Ramos (cell line): ENCODE data around the gene ARHGEF38.

ENCODE experiments used
- in situ Hi-C: fragments of 300-500 bp; cut with MboI; formaldehyde crosslinking; loops from one replicate; pipeline ENCODE4 v1.14.3; 2022; ENCODE audit warnings: low sequenced_read_pairs; ENCODE audit not compliant: unreplicated experiment

Gene ARHGEF38

DNA sequence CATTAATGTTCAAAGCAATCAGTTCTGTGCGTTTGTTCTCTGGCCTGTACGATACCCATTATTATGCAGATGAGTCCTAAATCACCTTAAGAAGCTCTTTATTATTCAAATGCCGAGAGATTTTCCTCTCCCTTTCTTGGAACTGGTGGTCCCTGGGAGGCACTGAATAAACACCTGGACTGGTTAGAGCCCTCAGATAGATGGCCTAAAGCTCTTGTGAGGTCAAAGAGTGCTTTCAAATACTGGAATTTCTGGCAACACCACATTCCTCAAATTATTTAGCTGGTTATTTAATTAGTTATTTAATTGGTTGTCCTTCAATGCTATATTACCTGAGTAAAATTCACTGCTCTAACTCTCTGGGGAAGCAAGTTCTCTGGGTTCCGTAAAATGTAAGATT, 3.0 kb downstream of the ARHGEF38 start:
- in situ Hi-C loops: no loop called here

GRCh38 chr4:105556206-105556605, 3.8 kb downstream of the ARHGEF38 start:
- in situ Hi-C loops: no loop called here

DNA sequence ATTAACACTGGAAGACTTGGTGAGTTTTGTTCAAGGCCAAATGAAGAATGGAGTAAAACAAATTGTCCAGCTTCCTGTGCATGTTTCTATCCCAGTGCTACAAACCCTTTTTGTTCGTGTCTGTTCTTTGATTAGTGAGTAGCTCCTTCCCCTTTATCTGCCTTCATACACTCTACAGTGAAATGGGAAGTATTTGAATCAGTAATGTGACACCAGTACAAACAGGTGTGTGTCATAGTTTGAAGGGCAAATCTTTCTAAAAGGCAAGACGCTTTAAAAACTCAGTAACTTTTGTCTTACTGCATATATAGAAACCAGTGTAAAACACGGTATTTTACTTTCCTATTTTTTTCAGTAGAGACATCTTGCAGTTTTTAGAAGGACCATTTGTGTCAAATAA, 5.9 kb downstream of the ARHGEF38 start:
- in situ Hi-C loops: no loop called here

DNA sequence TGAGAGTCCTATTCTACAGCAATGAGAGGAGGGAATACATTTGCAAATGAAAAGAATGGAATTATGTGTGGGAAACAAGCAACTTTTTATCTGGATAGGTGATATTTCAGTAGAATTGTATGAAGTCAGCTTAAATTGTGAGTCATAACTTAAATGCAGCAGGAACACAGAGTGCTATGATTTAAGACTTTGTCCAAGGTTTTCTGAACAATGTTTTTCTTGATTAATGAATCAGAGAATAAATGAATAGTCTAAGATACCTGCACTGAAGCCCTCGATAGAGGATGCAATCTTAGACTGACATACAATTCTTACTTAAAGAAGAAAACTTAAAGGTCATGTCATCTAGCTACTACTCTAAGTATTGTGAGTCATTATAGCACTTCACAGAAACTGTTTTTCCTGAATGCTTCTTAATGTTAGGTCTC, 8.0 kb downstream of the ARHGEF38 start:
- in situ Hi-C loops: no loop called here

DNA sequence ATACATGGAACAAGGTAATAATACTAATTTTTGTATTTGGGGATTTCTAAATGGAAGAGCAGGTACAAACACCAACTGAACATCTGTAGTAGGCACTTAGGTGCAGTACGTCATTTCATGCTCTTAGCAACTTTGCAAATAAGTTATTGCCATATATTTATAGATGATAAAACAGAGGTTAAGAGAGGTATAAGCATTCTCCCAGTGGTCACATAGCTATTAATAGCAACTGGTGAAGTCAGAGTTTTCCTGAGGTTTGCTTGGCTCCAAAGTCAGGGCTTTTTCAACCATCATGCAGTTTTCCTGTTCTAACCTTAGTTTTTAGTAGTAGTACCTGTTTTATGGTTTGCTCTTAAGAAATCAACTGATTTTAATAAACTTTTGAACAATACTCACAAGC, 10.9 kb downstream of the ARHGEF38 start:
- in situ Hi-C loops: no loop called here

DNA sequence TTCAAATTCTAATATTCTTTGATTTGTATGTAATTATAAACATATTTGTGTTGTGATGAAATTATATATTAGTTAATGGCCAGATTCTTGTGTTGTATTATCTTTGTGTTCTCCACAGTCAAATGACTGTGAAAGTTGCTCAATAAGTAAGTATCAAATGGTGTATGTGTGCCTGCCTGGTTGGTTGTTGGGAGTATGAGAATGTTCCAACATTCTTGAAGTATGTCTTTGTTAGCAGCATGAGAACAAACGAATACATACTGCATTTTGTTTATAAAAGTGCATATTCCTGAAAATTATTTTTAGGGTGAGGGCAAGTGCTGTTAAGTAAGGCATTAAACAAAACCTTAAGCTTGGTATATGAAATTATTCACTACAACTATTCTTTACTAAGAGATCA, 16.2 kb downstream of the ARHGEF38 start:
- in situ Hi-C loops: no loop called here

DNA sequence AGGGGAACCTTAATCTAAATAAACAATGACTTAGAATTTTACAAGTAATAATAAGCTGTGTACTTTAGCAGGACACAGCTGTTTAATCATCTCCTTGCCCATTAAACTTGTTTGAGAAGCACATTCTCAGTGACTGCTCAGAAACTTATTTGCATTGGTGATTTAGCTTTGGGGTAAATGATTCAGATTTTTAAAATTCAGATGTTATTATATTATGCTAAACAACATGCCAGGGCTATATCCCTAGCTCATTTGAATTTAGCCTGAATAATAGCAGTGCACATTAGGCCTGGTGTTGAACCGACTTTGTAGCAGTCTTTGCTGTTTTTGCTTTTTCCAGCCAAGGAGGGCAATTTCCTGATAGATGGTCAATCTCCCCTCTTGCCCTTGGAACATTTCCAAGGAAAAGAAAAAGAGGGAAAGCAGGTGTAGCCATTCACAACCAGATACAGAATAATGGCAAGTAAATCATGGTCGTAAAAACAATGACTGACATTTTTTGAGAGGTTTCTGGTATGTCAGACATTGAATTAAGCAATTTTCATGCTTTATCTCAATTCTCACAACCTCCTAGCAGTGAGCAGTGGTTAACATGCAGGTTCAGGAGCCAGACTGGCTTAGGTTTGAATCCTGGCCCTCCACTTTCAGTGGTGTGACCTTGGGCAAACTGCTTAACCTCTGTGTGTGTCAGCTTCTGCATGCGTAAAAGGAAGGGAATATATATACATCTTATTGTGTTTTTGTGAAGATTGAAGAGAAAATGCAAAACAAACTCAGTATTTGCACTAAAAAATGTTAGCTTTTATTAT, 16.8 kb downstream of the ARHGEF38 start:
- in situ Hi-C loops: no loop called here

DNA sequence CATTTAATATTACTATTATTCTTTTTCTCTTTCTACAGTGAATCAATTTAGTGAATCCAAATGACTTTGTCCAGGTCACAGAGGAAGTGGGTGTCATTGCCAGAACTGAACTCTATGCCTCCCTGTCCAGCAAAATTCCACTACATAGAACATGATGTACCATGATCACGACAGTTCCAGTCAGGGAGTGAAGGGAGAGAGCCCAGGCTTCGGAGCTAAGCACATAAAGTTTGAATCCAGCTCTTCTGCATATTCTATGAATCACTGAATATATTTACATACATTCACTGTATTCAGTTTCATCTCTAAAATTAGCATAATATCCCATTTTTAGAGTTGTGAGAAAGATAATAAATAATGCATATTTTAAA, 17.4 kb downstream of the ARHGEF38 start:
- in situ Hi-C loops: no loop called here

DNA sequence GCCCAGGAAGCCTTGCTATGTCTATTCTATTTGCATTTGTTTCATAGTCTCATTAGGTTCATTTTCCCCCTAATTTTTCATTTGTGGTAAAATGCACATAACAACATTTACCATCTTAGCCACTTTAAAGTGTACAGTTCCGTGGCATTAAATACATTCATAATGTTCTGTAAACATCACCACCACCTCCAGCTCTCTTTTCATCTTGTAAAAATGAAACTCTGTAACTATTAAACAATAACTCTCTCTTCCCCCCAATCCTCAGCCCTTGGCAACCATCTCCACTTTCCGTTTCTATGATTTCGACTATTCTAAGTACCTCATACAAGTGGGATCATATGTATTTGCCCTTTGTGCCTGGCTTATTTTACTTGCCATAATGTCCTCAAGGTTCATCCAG, 19.9 kb downstream of the ARHGEF38 start:
- in situ Hi-C loops: no loop called here

GRCh38 chr4:105586638-105587328, 34.4 kb downstream of the ARHGEF38 start:
- in situ Hi-C loops: no loop called here

GRCh38 chr4:105587841-105588240, 35.4 kb downstream of the ARHGEF38 start:
- in situ Hi-C loops: no loop called here

DNA sequence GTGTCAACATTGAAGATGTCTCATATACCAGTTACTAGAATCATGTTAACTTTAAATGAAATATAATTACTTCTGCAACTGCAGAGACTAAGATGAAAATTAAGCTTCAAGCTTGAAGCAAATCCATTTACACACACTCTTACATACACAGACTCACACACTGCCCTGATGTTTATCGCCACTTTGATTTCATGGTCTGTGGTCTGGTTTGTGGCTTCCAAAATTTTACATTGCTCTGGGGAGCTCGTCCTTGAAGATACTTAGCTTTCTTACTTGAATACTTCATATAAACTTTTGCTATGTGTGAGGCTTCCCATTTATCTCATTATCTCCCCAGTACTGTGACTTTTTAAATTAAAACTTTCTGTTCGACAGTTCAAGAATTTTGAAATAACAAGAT, 35.8 kb downstream of the ARHGEF38 start:
- in situ Hi-C loops: no loop called here

- in situ Hi-C loops: no loop called here
Measured at GRCh38 chr4:105591573-105591972, 39.2 kb downstream of the ARHGEF38 start.

DNA sequence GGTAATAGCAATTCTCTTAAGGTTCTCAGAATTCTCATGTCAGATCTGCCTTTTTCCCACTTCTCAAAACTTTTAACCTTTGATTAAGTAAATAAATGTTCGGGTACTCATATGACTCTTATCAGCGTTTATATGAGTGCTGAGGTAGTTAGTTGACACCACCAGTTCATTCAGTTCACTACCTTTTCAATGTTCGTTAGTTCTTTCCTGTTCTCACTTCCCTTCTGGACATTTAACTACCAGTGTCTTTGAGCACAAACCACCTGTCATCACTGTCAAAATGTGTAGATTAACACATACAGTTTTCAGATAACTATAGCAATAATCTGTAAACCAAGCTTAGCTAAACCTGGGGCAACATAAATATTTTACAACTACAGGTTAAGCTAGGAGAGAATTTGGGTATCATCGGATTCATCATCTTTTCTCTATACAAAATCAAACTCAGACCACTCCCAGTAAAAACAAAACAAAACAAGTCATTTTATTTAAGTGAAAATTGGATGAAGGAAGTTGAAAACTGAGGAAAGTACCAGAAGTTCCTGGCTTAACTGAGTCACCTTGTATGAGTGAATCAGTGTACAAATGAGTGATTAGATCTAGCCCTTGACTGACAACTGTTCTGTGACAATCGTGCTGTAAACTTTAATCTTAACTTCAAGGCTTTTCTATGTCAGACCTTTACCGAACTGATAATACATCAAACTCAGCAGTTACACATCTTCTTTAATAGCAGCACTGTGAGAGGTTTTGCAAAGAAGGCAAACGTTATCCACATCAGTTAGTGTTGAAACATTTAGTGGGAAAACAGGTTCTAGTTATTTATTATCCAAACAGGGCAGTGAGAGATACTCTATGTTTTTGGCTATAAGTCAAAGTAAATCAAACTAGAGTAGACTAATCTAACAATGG, 41.9 kb downstream of the ARHGEF38 start:
- in situ Hi-C loops: no loop called here

DNA sequence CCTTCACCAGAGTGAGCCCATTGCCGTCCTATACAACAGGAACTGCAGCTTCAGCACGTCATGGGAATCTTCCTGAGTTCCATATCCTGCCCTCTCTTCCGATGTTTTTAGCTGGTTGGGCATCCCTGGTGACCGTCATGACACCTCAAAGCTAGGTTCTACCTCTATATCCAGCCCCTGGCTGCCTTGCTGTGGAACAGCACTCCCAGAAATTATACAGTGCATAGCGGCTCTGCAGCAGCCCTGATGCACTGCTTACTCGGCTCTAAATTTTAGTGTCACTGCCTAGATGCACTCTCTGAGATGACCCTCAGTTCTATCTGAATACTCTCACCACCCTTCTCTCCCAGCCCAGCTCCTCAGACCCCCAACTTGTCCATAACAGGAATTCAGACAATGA, 44.3 kb downstream of the ARHGEF38 start:
- in situ Hi-C loops: no loop called here

DNA sequence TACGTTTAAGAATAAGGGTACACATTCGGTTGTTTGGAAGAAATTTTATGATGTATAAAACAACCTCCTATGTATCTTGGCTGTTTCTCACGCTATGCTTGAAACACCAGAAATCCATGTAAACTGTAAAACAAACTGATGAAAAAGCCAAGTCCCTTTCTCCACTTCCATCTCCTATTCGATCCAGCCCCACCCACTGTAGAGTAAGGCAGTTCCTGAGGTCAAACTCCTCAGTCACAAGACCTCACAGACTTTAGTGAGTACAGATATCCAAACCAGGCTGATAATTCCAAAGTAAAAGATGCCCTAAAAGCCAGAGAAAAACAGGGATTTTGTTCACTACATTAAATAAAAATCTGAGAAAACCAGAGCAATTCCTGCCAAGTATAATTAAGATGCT, 45.6 kb downstream of the ARHGEF38 start:
- in situ Hi-C loops: no loop called here

DNA sequence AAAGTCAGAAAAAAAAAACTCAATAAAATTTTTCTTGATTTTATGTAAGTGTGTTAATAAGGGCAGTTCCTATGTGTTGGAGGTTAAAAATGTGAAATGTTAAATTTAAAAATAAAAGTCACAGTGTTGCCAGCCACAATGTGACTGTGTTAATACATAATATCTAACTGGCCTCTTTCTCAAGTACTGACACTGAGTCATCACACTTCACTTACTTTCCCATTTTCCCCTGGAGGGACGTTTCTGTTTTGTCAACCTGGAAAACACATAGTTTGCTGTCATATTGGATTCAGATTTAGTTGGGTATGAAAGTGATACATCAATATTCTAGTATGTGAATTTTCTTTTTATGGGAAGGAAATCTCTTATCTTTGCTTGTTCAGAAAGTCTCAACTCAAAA, 46.4 kb downstream of the ARHGEF38 start:
- in situ Hi-C loops: no loop called here

DNA sequence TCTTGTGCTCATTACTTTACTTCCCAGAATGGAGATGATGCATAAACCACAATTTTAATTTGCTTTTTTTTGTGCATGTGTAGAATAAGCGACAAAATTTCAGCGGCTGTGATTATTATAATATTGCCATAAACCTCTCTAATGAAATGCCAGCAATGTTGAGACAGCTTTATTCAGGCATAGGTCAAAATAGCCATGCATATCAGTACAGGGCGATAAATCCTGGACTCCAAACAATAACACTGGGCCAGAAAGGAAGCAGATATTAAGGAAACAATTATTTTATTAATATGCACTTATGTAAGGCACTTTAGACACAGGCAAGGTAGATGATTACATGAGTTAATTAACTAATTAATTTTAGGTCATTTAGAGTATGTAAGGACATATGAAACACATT, 47.1 kb downstream of the ARHGEF38 start:
- in situ Hi-C loops: no loop called here

DNA sequence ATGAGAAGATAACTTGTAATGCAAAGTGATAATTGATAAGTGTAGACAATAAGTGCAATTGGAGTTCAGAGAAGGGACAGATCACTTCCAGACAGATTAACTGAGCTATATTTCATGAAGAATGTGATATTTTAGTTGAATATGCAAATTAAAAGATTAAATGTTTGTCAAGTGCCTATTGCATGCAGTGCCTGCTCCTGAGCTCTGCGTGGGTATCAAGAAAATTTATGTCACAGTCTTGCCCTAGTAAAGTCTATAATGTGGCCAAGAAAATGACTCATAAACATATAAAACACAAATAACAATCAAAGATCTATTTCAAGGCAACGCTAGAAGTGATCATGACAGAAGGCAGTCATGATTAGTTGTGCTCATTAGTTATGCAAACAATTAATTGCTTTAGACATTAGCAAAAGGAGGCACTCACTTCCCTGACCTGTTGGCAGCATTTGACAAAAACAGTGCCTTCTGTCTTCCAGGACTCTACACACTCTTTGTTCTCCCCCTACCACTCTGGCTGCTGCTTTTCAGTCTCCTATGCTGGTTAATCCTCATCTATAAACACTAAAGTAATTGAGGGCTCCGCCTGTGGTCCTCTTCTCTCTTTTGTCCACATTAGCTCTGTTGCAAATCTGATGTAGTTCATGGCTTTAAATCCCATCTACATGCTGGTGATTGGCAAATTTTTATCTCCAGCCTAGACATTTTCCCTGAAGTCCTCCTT, 47.7 kb downstream of the ARHGEF38 start:
- in situ Hi-C loops: no loop called here

DNA sequence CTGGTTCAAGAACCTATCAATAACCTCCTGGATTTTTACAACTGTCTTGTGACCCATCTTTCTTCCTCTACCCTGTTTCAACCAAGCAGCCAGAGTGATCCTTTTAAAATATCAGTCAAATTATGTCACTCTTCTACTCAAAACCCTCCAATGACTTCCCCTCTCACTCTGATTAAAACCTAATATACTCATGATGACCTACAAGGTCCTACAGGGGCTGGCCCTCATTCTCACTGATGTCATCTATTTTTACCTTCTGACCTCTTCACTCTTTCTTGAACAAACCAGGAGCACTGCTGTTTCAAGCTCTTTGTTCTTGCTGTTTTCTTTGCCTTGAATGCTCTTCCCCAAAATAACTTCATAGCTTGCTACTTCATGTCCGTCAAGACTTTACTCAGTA, 48.5 kb downstream of the ARHGEF38 start:
- in situ Hi-C loops: no loop called here
